K562 (cell line): ENCODE data around the gene ACBD4. TPM values are rescaled to one million over a fixed set of nuclear protein-coding genes. Genes with fewer than 3 reads are reported as not detected.

Experiments used
- ATAC-seq: fragments of 200-7000 bp; cut with Tn5 transposase; 3 replicates; pipeline ENCODE4 v1.9.1; 2020; ENCODE audit warnings: moderate library complexity
- BruUV-seq: library from RNA; stranded (reverse); fragments of 400-500 nt; replicated peaks from 2 replicates; lab custom pipeline; 2021; lab: Mats Ljungman, UMichigan
- CTCF ChIA-PET: fragments of 300-600 bp; formaldehyde crosslinking; extraction: SDS; loops from one replicate; lab custom pipeline; 2021; ENCODE audit warnings: low intra/inter-chr PET ratio; lab: Yijun Ruan, JAX
- POLR2A ChIA-PET: fragments of 300-600, 350-650 bp; sonication (Branson Sonifier 250); formaldehyde crosslinking; extraction: SDS; loops from one replicate; lab custom pipeline; 2021; ENCODE audit warnings: antibody characterized with exemption, inconsistent platforms; lab: Yijun Ruan, JAX
- DNase-seq, 4 experiments: peaks; one replicate each; pipeline versions ENCODE4 v3.0.0 to v3.0.0-alpha.2; 2011 to 2018; ENCODE audit warnings: low spot score in 3 of 4, mixed read lengths in 3 of 4; ENCODE audit errors: extremely low read depth in 1 of 4
- FAIRE-seq: peaks from 2 replicates; lab custom pipeline; 2011; peaks lifted over from hg19 to GRCh38; lab: Jason Lieb, UNC
- H2AFZ ChIP-seq: 2 replicates; pipeline ENCODE4 v1.6.0; 2011; ENCODE audit warnings: low read depth, low read length, control low read depth, inconsistent platforms
- H3K27ac ChIP-seq: fragments of 200-600 bp; 3 replicates; pipeline ENCODE4 v1.8.0; 2011; ENCODE audit warnings: low read depth, mild to moderate bottlenecking, control low read depth, inconsistent platforms, low read length, moderate library complexity, mixed read lengths; ENCODE audit errors: extremely low read depth
- H3K27me3 ChIP-seq, 2 experiments: fragments of 300-600 bp in 1 of 2; 2 replicates in 1 of 2; 3 replicates in 1 of 2; pipeline versions ENCODE4 v1.6.0 to v1.8.0; 2011; ENCODE audit warnings: inconsistent platforms in 2 of 2, low read length in 2 of 2, mild to moderate bottlenecking in 1 of 2, mixed read lengths in 1 of 2, moderate library complexity in 1 of 2; ENCODE audit not compliant: control insufficient read depth in 2 of 2, insufficient read depth in 2 of 2
- H3K36me3 ChIP-seq: fragments of 300-600 bp; 3 replicates; pipeline ENCODE4 v1.8.0; 2011; ENCODE audit warnings: mild to moderate bottlenecking, low read length, inconsistent platforms; ENCODE audit not compliant: control insufficient read depth, insufficient read depth
- H3K4me1 ChIP-seq, 2 experiments: fragments of 200-600 bp in 1 of 2; replicated peaks in 1 of 2; 2 replicates in 1 of 2; 3 replicates in 1 of 2; pipeline versions ENCODE4 v1.5.1 to v1.8.0; 2011; ENCODE audit warnings: inconsistent platforms in 2 of 2, low read length in 2 of 2, mild to moderate bottlenecking in 1 of 2, mixed read lengths in 1 of 2, moderate library complexity in 1 of 2; ENCODE audit not compliant: control insufficient read depth in 2 of 2, insufficient read depth in 2 of 2
- H3K4me2 ChIP-seq: 2 replicates; pipeline ENCODE4 v1.6.1; 2011; ENCODE audit warnings: low read length, control low read depth, inconsistent platforms, mixed read lengths; ENCODE audit not compliant: insufficient read depth
- H3K4me3 ChIP-seq: fragments of 200-600 bp; sonication (generic), shearing (Covaris generic); 2 replicates; pipeline ENCODE4 v1.5.1; 2016; ENCODE audit warnings: control low read depth, inconsistent platforms
- H3K79me2 ChIP-seq: fragments of 200-600 bp; 3 replicates; pipeline ENCODE4 v1.8.0; 2011; ENCODE audit warnings: low read length, inconsistent platforms; ENCODE audit not compliant: control insufficient read depth, insufficient read depth
- H3K9ac ChIP-seq, 2 experiments: 2 replicates each; pipeline versions ENCODE4 v1.6.0 to v1.6.1; 2011; ENCODE audit warnings: low read depth in 2 of 2, low read length in 2 of 2, control low read depth in 1 of 2, inconsistent platforms in 1 of 2, mild to moderate bottlenecking in 1 of 2, mixed read lengths in 1 of 2; ENCODE audit not compliant: insufficient read depth in 1 of 2
- H3K9me1 ChIP-seq: one replicate; pipeline ENCODE4 v1.6.0; 2011; ENCODE audit warnings: inconsistent platforms, mild to moderate bottlenecking, low read length, moderate library complexity; ENCODE audit not compliant: control insufficient read depth, insufficient read depth
- H3K9me3 ChIP-seq: replicated peaks from 2 replicates; pipeline ENCODE4 v1.5.1; 2011; ENCODE audit warnings: low read depth, low read length, inconsistent platforms; ENCODE audit not compliant: control insufficient read depth, insufficient read depth
- H4K20me1 ChIP-seq: replicated peaks from 2 replicates; pipeline ENCODE4 v1.6.1; 2011; ENCODE audit warnings: low read length, inconsistent platforms, mixed read lengths; ENCODE audit not compliant: control insufficient read depth, insufficient read depth
- CBX5 ChIP-seq: IDR thresholded peaks from 2 replicates; pipeline ENCODE4 v1.6.1; 2014; ENCODE audit warnings: low read depth, borderline replicate concordance
- CHD1 ChIP-seq: fragments of 200-600 bp; sonication (generic); IDR thresholded peaks from one replicate; pipeline ENCODE4 v1.6.1; 2012; ENCODE audit warnings: mild to moderate bottlenecking, moderate library complexity, low read length, inconsistent platforms
- DIDO1 ChIP-seq: fragments of 450-650 bp; IDR thresholded peaks from 2 replicates; pipeline ENCODE4 v1.6.1; 2016; ENCODE audit warnings: low read depth, missing biosample characterization, missing genetic modification characterization
- FIP1L1 ChIP-seq: fragments of 200-400 bp; formaldehyde crosslinking; IDR thresholded peaks from 2 replicates; pipeline ENCODE4 v1.6.1; 2018; ENCODE audit warnings: mild to moderate bottlenecking, low read depth, low read length; ENCODE audit not compliant: poor library complexity, severe bottlenecking
- FOSL1 ChIP-seq: fragments of 200-800 bp; sonication (Bioruptor generic); conservative IDR thresholded peaks from 2 replicates; pipeline ENCODE4 v1.6.1; 2016; ENCODE audit warnings: missing genetic modification characterization, missing compliant biosample characterization
- HDGF ChIP-seq: fragments of 450-650 bp; IDR thresholded peaks from 2 replicates; pipeline ENCODE4 v1.6.1; 2016
- MYC ChIP-seq, 2 experiments: fragments of 250-450 bp in 1 of 2; sonication (Bioruptor Pico) in 1 of 2; IDR thresholded peaks; 2 replicates each; pipeline versions ENCODE4 v1.5.1 to v1.6.1; 2012 to 2021; ENCODE audit warnings: low read depth in 2 of 2, borderline replicate concordance in 1 of 2, improper control_type of control experiment in 1 of 2, low read length in 1 of 2, mild to moderate bottlenecking in 1 of 2, moderate library complexity in 1 of 2
- NR1H2 ChIP-seq: sonication (generic); formaldehyde crosslinking; IDR thresholded peaks from 2 replicates; pipeline ENCODE4 v1.4.0; 2020; ENCODE audit warnings: mild to moderate bottlenecking, missing genetic modification reagents
- TRIM28 ChIP-seq: fragments of 450-650 bp; IDR thresholded peaks from 2 replicates; pipeline ENCODE4 v1.6.1; 2017
- ZNF121 ChIP-seq: sonication (generic); formaldehyde crosslinking; conservative IDR thresholded peaks from 2 replicates; pipeline ENCODE4 v1.8.0; 2022; ENCODE audit warnings: missing genetic modification reagents
- WGBS: fragments of 100-300 bp; shearing (Covaris generic); methylation state at CpG from one replicate; pipeline ENCODE4 v1.1.6; 2016; ENCODE audit warnings: low coverage, mixed read lengths; ENCODE audit not compliant: insufficient coverage; ENCODE audit errors: missing lambda C conversion rate; 5-methylcytosine and 5-hydroxymethylcytosine counted together
- in situ Hi-C: fragments of 300-500 bp; cut with MboI; formaldehyde crosslinking; loops from 4 replicates; pipeline ENCODE4 v1.15.0; 2018; ENCODE audit warnings: inconsistent platforms, mixed read lengths
- intact Hi-C: fragments of 100-400 bp; cut with micrococcal nuclease; formaldehyde crosslinking; loops from 2 replicates; pipeline ENCODE4 v1.14.2; 2022
- polyA plus RNA-seq, 8 experiments: library from polyadenylated mRNA; depleted of rRNA in 4 of 8; stranded (reverse) in 5 of 8; unstranded in 3 of 8; fragments of >200 nt; fragmentation: Nextera tagmentation in 2 of 8; fragmentation: Illumina TruSeq in 1 of 8; extraction: Ambion mirVana in 2 of 8; extraction: Trizol in 1 of 8; gene quantifications; 2 replicates each; pipeline versions ENCODE4 v1.2.1 to v1.2.3, GENCODE V29; 2011 to 2014; ENCODE audit warnings: inconsistent platforms in 1 of 8, missing spikeins in 1 of 8
- total RNA-seq, 7 experiments: library from RNA; depleted of rRNA in 6 of 7; stranded (reverse); fragments of >200 nt in 6 of 7; fragmentation: Illumina TruSeq in 2 of 7; extraction: Trizol in 2 of 7; gene quantifications; 2 replicates each; pipeline versions ENCODE4 v1.2.1 to v1.2.3, GENCODE V29; 2011 to 2021; ENCODE audit warnings: low replicate concordance in 1 of 7
- TF ChIP-seq, protein P1 (sequence below), 2 experiments: fragments of 450-650 bp in 1 of 2; sonication (generic) in 1 of 2; formaldehyde crosslinking in 1 of 2; IDR thresholded peaks in 1 of 2; conservative IDR thresholded peaks in 1 of 2; 2 replicates each; pipeline versions ENCODE4 v1.6.1 to v1.8.1; 2016 to 2023; ENCODE audit warnings: mild to moderate bottlenecking in 2 of 2, moderate library complexity in 2 of 2, inconsistent platforms in 1 of 2, missing genetic modification reagents in 1 of 2
- TF ChIP-seq, protein P2 (sequence below): fragments of 250-450 bp; sonication (Bioruptor Pico); IDR thresholded peaks from 2 replicates; pipeline ENCODE4 v1.4.0; 2020; ENCODE audit warnings: borderline replicate concordance

ACBD4 gene
- total and polyA plus RNA-seq, 9 of the 15 experiments (the other 6 are each of a cell fraction or from before 2014, with no cell fraction given), result 0.14 to 6.9 (median 4.6) TPM

DNA sequence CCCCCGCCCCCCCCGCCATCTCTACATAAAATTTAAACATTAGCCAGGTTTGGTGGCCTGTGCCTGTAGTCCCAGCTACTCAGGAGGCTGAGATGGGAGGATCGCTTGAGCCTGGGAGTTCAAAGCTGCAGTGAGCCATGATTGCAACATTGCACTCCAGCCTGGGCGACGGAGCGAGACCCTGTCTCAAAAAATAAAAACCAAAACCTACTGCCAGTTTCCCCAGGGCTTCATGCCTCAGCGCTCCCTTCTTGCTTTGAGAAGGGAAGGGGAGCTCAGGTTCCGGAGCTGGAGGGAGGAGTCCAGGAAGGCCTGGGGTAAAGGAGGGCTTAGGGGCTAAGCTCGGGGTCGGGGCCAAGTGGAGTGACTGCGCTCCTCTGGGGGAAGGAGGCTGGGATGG is 23.6 kb upstream of the ACBD4 start:
- Histone ChIP-seq H3K9me1 (no peaks in the 10 kb centered on the region), H3K27ac (no peak overlapping the region), H3K4me3 (no peak overlapping the region), H3K4me2 (no peak overlapping the region), H3K4me1 (peaks cover 0 to 25% of the 10 kb centered on the region in 2 experiments; a peak in 3 of 5 replicates), H4K20me1 (peaks cover 11% of the 10 kb centered on the region; the same call in 1 of the 2 replicates), H3K27me3 (no peaks in the 10 kb centered on the region), H3K79me2 (no peaks in the 10 kb centered on the region), H2AFZ (no peak overlapping the region), H3K36me3 (peaks cover 23% of the 10 kb centered on the region), H3K9me3 (no peaks in the 10 kb centered on the region), H3K9ac (peak overlapping the region in 1 of 2 experiments; percentile 11; a peak in 2 of 4 replicates)
- CTCF ChIA-PET, result interaction anchor here (1.0 kb wide), 1 partner anchor 21 kb away, joined by 3 read pairs; no protein-coding TSS in a partner anchor
- intact Hi-C loops, result no loop called here
- ATAC-seq (no peak), FAIRE-seq (no peak), DNase-seq (no peak)
- 84% methylated on average over 7 of the region's 11 CpGs for WGBS
- POLR2A ChIA-PET, result interaction anchor here (0.5 to 1.2 kb wide), 4 partner anchors 9 to 42 kb away, joined by 3 to 5 read pairs (median 3); partner anchors contain the start of gene HEXIM1
- TF ChIP-seq, protein P1, sequence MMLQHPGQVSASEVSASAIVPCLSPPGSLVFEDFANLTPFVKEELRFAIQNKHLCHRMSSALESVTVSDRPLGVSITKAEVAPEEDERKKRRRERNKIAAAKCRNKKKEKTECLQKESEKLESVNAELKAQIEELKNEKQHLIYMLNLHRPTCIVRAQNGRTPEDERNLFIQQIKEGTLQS (IDR thresholded peaks at IDR 0.05), result no peak
- TF ChIP-seq, protein P1 (CRISPR knock-in tag; conservative IDR thresholded peaks at IDR 0.05), result no peak
- no peak for TF ChIP-seq ZNF121 (CRISPR knock-in tag)
- TF ChIP-seq, protein P2, sequence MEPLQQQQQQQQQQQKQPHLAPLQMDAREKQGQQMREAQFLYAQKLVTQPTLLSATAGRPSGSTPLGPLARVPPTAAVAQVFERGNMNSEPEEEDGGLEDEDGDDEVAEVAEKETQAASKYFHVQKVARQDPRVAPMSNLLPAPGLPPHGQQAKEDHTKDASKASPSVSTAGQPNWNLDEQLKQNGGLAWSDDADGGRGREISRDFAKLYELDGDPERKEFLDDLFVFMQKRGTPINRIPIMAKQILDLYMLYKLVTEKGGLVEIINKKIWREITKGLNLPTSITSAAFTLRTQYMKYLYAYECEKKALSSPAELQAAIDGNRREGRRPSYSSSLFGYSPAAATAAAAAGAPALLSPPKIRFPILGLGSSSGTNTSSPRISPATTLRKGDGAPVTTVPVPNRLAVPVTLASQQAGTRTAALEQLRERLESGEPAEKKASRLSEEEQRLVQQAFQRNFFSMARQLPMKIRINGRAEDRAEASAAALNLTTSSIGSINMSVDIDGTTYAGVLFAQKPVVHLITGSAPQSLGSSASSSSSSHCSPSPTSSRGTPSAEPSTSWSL (CRISPR knock-in tag), result no peak
- no peak for TF ChIP-seq TRIM28
- no peak for TF ChIP-seq NR1H2
- TF ChIP-seq FOSL1 (tag), result no peak
- no peak for TF ChIP-seq FIP1L1
- no peak for TF ChIP-seq DIDO1 (tag)
- no peak for TF ChIP-seq MYC (IDR thresholded peaks at IDR 0.05; ENCODE audit: low read depth, low read length)
- no peak for TF ChIP-seq MYC (CRISPR knock-in tag; IDR thresholded peaks at IDR 0.05; ENCODE audit: borderline replicate concordance, low read depth)
- no peak for TF ChIP-seq CBX5
- TF ChIP-seq HDGF, result no peak
- TF ChIP-seq CHD1, result no peak
- no TSS peak for BruUV-seq
- in situ Hi-C loops, result no loop called here
